IPS-18c (cell line): ENCODE data around the gene TMEM183A.

Experiments
- H3K4me3 ChIP-seq: 2 replicates; pipeline ENCODE4 v1.7.0; 2013; ENCODE audit warnings: low read depth, mild to moderate bottlenecking, low read length, moderate library complexity; ENCODE audit not compliant: insufficient read depth
- H3K9me3 ChIP-seq: one replicate; pipeline ENCODE4 v1.6.1; 2013; ENCODE audit warnings: mild to moderate bottlenecking, low read length, moderate library complexity; ENCODE audit not compliant: control insufficient read depth, insufficient read depth

The TMEM183A gene

GRCh38 chr1:203050826-203051225 lies 43.7 kb downstream of the TMEM183A start:
- Histone ChIP-seq H3K9me3 (no peaks in the 10 kb centered on the region), H3K4me3 (no peak overlapping the region)

DNA sequence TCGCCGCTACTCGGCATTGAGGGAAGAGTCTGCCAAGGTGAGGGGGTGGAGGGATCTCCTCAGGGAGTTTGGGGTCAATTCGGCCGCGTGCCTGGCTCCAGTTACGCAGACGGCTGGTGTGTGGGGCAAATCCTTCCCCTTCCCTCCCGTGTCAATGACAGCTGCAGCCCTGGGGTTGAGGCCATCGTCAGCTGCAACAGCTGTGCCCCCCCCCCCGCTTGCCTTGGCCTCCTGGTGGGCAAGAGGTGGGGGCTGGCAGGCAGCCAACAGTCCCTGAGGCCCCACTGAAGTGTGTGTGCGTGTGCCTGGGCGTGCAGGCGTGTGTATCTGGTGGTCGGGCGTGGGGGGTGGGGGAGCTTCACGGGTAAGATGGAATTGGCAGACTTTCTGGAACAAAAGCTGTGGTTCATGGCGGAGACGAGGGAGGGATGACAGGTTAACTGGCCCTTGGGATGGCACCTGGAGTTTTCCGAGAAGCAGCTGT lies 44.7 kb downstream of the TMEM183A start:
- Histone ChIP-seq H3K9me3 (no peaks in the 10 kb centered on the region), H3K4me3 (no peak overlapping the region)

DNA sequence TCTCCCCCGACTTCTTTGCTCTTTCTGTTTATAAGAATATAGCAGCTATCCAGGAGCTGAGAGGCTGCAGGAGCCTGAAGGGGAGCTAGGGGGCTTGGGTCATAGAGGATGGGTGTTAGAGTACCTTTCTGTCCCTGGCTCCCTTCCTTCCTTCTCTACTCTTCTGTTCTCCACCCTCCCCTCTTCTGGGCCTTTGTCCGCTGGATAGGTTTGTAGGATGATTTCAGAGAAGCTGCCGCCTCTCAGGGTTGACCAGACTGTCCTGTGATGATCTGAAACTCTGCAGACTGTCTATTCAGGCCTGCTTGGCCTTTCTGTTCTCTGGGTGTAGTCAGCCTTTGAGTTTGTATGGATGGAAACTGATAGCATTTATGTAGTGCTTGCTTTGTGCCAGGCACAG lies 45.4 kb downstream of the TMEM183A start:
- Histone ChIP-seq H3K4me3 (no peak overlapping the region), H3K9me3 (no peaks in the 10 kb centered on the region)

DNA sequence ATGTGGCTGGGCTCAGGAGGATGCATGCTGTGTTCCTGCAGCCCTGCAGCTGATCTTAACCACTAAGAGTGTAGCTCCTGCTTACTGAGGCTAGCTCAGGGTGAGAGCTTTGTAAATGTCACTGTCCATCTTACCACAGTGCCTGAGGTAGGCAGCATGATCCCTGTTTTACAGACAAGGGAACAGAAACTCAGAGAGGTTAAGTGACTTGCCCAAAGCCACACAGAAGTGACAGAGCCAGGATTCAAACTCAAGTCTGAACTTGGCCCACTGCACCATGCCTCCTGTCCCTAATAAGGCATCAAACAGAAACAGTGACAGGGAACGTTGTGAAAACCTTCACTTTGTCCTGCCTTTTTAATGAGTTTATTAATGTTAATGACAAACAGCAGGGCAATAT lies 47.0 kb downstream of the TMEM183A start:
- Histone ChIP-seq H3K4me3 (no peak overlapping the region), H3K9me3 (no peaks in the 10 kb centered on the region)

DNA sequence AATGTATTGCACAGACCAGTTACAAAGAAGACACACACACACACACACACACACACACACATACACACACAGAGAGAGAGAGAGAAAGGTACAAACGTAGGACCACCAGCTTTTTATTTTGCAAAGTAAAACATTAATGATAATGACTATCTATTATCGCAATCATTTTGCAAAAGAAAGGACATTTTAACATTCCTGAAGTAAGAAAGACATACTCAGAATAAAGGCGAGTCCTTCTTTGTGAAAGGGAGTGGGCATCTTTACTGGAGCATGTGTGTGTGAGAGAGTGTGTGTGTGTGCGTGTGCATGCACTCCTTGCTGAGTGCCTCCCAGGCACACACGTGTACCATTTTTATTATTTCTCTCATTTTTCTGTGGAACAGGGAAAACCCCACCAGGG lies 47.5 kb downstream of the TMEM183A start:
- H3K4me3 ChIP-seq, result no peak overlapping the region

DNA sequence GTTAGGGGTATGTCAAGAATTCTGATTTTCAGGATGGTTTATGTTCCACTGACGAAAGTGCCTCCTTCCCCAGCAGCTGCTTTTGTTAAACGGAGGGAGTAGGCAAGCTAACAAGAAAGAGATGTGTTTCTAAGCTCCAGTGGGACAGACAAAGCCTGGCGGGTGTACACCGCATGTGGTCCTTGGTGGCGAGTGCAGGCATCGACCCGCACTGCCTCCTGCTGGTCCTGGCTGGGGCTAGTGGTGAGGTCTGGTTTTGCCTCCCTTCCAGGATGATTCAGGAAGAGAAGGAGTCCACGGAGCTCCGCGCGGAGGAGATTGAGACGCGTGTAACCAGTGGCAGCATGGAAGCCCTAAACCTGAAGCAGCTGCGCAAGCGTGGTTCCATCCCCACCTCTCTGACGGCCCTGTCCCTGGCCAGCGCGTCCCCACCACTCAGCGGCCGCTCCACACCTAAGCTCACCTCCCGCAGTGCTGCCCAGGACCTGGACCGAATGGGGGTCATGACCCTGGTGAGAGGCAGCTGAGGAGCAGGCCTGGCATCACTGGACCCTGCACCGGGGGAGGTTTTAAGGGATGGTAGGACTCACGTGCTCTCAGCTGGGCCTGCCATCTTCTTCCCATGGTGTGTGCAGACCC lies 48.1 kb downstream of the TMEM183A start:
- Histone ChIP-seq H3K9me3 (no peaks in the 10 kb centered on the region), H3K4me3 (no peak overlapping the region; the same call in 1 of the 2 replicates)

More for the DNA sequence above, 47.5 kb downstream of the TMEM183A start:
- no peaks in the 10 kb centered on the region for H3K9me3 ChIP-seq

- no peak overlapping the region for H3K4me3 ChIP-seq
Measured at GRCh38 chr1:203056012-203056411, 48.8 kb downstream of the TMEM183A start.

GRCh38 chr1:203056516-203056915 lies 49.3 kb downstream of the TMEM183A start:
- Histone ChIP-seq H3K4me3 (no peak overlapping the region), H3K9me3 (no peaks in the 10 kb centered on the region)

More at GRCh38 chr1:203056012-203056411, 48.8 kb downstream of the TMEM183A start:
- H3K9me3 ChIP-seq, result no peaks in the 10 kb centered on the region

GRCh38 chr1:203057911-203058675 lies 50.9 kb downstream of the TMEM183A start:
- no peak overlapping the region for H3K4me3 ChIP-seq

GRCh38 chr1:203058676-203058935 lies 51.4 kb downstream of the TMEM183A start:
- Histone ChIP-seq H3K4me3 (no peak overlapping the region), H3K9me3 (no peaks in the 10 kb centered on the region)

More at GRCh38 chr1:203057911-203058675, 50.9 kb downstream of the TMEM183A start:
- H3K9me3 ChIP-seq, result no peaks in the 10 kb centered on the region

DNA sequence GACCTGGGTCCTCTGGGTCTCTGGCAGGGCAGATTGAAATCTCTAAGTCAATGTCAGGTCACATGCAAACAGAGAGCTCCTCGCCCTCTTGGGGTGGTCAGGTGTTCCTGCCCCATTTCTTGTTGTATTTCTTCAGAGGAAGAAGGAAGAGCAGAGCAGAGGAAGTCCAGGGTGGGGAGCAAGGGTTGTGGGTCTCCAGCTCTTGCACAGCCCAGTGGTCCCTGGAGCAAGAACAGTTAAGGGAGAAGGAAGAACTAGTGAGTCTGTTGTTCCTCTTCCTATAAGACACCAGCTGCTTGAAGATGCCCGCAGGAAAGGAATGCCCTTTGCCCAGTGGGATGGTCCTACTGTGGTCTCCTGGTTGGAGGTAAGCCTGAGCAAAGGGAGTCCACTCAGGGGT lies 52.3 kb downstream of the TMEM183A start:
- no peaks in the 10 kb centered on the region for H3K9me3 ChIP-seq
- H3K4me3 ChIP-seq, result no peak overlapping the region

DNA sequence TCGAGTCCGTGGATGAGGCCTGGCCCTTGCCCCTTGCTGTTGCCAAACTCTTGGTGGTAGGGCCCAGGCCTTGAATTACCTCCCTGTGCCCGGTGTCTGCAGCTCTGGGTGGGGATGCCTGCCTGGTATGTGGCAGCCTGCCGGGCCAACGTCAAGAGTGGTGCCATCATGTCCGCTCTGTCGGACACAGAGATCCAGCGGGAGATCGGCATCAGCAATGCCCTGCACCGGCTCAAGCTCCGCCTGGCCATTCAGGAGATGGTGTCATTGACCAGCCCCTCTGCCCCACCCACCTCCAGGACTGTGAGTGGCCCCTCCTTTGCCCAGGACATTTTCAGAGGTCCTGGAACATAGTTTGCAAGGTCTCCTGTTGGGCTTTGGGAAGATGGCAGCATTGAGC lies 52.9 kb downstream of the TMEM183A start:
- no peaks in the 10 kb centered on the region for H3K9me3 ChIP-seq

GRCh38 chr1:203063287-203063686 lies 56.1 kb downstream of the TMEM183A start:
- Histone ChIP-seq H3K4me3 (no peak overlapping the region), H3K9me3 (no peaks in the 10 kb centered on the region)

More for the DNA sequence above, 52.9 kb downstream of the TMEM183A start:
- no peak overlapping the region for H3K4me3 ChIP-seq

- Histone ChIP-seq H3K4me3 (no peak overlapping the region), H3K9me3 (no peaks in the 10 kb centered on the region)
Measured at GRCh38 chr1:203065191-203065590, 58.0 kb downstream of the TMEM183A start.

DNA sequence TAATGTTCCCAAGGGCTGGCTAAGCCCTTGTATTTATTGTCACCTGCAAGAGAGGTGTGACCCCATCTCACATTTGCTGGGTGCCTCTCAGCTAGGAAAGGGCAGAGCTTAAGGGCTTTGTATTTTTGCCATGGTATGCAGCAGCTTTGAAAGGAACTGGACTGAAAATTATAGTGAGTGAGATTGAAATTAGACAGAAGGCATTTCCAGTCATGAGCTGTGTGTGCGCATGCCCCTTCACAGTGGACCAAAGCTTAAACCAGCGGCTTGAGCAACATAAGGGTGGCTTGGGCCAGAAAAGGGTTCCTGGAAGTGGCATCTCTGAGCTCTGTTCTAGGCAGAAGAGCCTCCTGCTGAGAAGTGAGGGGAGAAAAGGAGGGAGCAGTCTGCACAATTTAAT lies 58.8 kb downstream of the TMEM183A start:
- no peaks in the 10 kb centered on the region for H3K9me3 ChIP-seq
- H3K4me3 ChIP-seq, result no peak overlapping the region

DNA sequence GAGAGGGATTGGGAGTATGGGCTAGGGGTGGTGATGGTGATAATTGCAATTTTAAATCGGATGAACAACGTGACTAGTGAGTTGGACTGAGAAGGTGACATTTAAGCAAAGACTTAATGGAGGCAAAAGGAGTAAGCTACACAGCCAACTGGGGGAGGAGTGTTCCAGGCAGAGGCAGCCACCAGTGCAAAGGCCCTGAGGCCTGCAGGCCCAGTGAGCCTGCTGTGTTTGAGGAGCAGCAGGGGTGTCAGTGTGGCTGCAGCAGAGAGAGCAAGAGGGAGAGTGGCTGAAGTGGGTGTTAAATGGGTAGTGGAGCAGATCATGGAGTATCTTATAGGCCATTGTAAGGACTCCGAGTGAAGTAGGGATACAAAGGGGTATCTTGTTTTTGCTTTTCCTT lies 59.8 kb downstream of the TMEM183A start:
- Histone ChIP-seq H3K9me3 (no peaks in the 10 kb centered on the region), H3K4me3 (no peak overlapping the region)

DNA sequence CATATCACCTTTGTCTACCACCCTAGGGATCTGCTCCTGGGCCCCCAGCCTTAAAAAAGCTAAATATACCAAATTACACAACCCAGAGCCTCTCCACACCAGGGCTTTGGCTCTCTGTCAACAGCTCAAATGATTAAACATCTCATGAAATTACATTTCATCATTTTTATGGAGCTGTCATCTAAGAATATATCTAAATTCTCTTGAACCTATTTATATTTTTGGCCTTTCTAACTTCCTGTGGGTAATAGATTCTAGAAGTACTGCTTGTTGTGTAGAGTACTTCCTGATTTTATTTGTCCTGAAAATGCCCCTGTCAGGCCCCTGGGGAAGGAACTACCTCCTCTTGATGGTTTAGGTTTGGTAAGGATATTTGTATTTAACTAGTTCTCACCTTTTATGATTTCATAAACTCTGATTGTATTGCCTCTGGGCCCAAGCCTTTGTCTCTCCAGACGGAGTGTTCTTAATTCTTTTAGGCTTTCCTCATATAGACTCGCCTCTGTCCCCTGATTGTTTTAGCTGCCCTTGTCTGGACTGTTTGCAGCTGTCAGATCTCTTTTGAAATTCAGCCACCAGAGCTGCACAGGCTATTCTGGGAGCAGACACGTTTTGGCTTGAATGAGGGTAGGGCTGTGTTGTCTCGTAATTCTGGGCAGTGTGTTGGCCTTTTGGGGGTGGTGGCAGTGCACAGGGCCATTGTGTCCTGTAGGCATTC lies 62.0 kb downstream of the TMEM183A start:
- no peak overlapping the region for H3K4me3 ChIP-seq

DNA sequence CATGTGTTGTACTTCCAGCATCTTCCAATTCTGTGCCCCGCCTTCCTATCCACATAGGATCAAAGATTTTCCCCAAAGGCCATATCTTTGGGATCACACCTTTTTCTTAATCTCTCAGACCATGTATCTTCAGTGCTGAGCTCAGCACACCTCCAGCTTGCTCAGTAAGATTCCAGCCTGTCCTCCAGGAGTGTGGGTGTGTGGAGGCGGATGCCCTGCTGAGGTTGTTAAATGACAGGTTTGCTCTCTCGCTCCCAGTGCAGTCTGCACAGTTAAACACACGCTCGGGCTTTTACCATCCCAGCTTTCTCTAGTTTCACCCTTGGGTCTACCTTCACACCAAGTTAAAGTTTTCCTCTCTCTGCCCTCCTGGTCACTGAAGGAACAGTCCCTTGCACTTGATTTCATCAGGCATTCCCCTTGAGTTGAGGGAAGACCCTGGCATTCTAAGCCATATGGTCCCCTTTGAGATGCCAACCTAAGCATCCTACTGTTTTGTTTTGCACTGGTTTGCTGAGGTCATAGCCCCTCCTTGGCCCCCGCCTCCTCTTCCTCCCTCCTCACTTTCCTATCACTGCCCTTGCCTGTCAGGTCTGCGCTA lies 64.9 kb downstream of the TMEM183A start:
- H3K9me3 ChIP-seq, result no peaks in the 10 kb centered on the region
- H3K4me3 ChIP-seq, result no peak overlapping the region

More for the DNA sequence above, 62.0 kb downstream of the TMEM183A start:
- H3K9me3 ChIP-seq, result no peaks in the 10 kb centered on the region
